ENCODE measurements around the gene L3MBTL3.

DNA sequence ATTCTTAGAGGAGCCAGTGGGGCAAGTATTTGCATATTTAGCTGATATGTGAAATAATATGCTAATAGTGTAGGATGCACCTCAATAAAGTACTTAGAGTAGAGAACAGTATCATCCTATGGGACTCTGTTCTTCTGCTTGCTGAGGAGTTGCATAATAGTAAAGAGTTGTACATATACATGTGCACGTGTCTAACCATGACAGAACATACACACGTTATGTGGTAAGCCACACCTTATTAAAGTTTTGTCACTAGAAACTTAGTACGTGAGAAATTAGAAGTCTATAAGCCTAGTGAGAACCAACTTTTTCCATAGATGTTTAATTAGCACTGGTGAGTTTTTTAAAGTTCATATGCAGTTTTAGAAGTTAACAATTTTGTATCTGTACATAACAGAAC, 80.7 kb downstream of the L3MBTL3 start:
- TF ChIP-seq, protein P1, sequence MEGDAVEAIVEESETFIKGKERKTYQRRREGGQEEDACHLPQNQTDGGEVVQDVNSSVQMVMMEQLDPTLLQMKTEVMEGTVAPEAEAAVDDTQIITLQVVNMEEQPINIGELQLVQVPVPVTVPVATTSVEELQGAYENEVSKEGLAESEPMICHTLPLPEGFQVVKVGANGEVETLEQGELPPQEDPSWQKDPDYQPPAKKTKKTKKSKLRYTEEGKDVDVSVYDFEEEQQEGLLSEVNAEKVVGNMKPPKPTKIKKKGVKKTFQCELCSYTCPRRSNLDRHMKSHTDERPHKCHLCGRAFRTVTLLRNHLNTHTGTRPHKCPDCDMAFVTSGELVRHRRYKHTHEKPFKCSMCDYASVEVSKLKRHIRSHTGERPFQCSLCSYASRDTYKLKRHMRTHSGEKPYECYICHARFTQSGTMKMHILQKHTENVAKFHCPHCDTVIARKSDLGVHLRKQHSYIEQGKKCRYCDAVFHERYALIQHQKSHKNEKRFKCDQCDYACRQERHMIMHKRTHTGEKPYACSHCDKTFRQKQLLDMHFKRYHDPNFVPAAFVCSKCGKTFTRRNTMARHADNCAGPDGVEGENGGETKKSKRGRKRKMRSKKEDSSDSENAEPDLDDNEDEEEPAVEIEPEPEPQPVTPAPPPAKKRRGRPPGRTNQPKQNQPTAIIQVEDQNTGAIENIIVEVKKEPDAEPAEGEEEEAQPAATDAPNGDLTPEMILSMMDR (IDR thresholded peaks at IDR 0.05): no peak
- TF ChIP-seq POLR2AphosphoS5 (IDR thresholded peaks at IDR 0.05) (no peak), EP300 (IDR thresholded peaks at IDR 0.05; ENCODE audit: low read depth) (no peak), POLR2A (IDR thresholded peaks at IDR 0.05) (no peak)

Measured in transverse colon (tissue), 4 donors.